ENCODE data around the gene ECHS1. TPM values are rescaled to one million over a fixed set of nuclear protein-coding genes. Genes with fewer than 3 reads are reported as not detected.

Gene ECHS1
- total and polyA plus RNA-seq, 9 of the 15 experiments (the other 6 are each of a cell fraction or from before 2014, with no cell fraction given): 16.6 to 100 (median 68.1) TPM

GRCh38 chr10:133318494-133319127 lies 54.5 kb downstream of the ECHS1 start (continued):
- TF ChIP-seq SP1 (CRISPR knock-in tag; IDR thresholded peaks at IDR 0.05) (peak; percentile 60), ZFP36 (IDR thresholded peaks at IDR 0.05; ENCODE audit: low read depth, low read length, partially characterized antibody) (no peak), ZNF165 (CRISPR knock-in tag; IDR thresholded peaks at IDR 0.05; ENCODE audit: borderline replicate concordance) (no peak), BCOR (IDR thresholded peaks at IDR 0.05) (peak; percentile 59), FIP1L1 (IDR thresholded peaks at IDR 0.05; ENCODE audit: low read depth, low read length, poor library complexity, severe bottlenecking) (peak; percentile 66), ZNF197 (CRISPR knock-in tag; IDR thresholded peaks at IDR 0.05; ENCODE audit: low read depth) (no peak), ZNF436 (CRISPR knock-in tag; IDR thresholded peaks at IDR 0.05) (no peak), NRF1 (conservative IDR thresholded peaks at IDR 0.05 in 1 of 2, IDR thresholded peaks at IDR 0.05 in 1 of 2) (no peak), NR0B1 (IDR thresholded peaks at IDR 0.05; ENCODE audit: partially characterized antibody) (no peak), CHCHD3 (CRISPR knock-in tag; IDR thresholded peaks at IDR 0.05) (no peak), PHB (CRISPR knock-in tag; IDR thresholded peaks at IDR 0.05) (no peak), GTF2F1 (IDR thresholded peaks at IDR 0.05; ENCODE audit: low read depth, low read length) (no peak), NR2C2 (CRISPR knock-in tag; IDR thresholded peaks at IDR 0.05) (no peak), NR2C2 (tag; IDR thresholded peaks at IDR 0.05) (no peak), TAF15 (IDR thresholded peaks at IDR 0.05; ENCODE audit: low read depth, low read length) (no peak), ZNF449 (CRISPR knock-in tag; IDR thresholded peaks at IDR 0.05) (no peak), ARID2 (IDR thresholded peaks at IDR 0.05) (no peak), JUNB (CRISPR knock-in tag; conservative IDR thresholded peaks at IDR 0.05) (no peak), ZNF134 (CRISPR knock-in tag; conservative IDR thresholded peaks at IDR 0.05) (no peak), ZNF324 (CRISPR knock-in tag; IDR thresholded peaks at IDR 0.05) (no peak), OTX1 (CRISPR knock-in tag; IDR thresholded peaks at IDR 0.05) (no peak), MYC (IDR thresholded peaks at IDR 0.05; ENCODE audit: low read depth, low read length) (peak; percentile 71), MYC (CRISPR knock-in tag; IDR thresholded peaks at IDR 0.05; ENCODE audit: borderline replicate concordance, low read depth) (no peak)
- TF ChIP-seq, protein P1, sequence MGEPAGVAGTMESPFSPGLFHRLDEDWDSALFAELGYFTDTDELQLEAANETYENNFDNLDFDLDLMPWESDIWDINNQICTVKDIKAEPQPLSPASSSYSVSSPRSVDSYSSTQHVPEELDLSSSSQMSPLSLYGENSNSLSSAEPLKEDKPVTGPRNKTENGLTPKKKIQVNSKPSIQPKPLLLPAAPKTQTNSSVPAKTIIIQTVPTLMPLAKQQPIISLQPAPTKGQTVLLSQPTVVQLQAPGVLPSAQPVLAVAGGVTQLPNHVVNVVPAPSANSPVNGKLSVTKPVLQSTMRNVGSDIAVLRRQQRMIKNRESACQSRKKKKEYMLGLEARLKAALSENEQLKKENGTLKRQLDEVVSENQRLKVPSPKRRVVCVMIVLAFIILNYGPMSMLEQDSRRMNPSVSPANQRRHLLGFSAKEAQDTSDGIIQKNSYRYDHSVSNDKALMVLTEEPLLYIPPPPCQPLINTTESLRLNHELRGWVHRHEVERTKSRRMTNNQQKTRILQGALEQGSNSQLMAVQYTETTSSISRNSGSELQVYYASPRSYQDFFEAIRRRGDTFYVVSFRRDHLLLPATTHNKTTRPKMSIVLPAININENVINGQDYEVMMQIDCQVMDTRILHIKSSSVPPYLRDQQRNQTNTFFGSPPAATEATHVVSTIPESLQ (CRISPR knock-in tag; IDR thresholded peaks at IDR 0.05): no peak
- TF ChIP-seq, protein P2, sequence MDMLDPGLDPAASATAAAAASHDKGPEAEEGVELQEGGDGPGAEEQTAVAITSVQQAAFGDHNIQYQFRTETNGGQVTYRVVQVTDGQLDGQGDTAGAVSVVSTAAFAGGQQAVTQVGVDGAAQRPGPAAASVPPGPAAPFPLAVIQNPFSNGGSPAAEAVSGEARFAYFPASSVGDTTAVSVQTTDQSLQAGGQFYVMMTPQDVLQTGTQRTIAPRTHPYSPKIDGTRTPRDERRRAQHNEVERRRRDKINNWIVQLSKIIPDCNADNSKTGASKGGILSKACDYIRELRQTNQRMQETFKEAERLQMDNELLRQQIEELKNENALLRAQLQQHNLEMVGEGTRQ (CRISPR knock-in tag; IDR thresholded peaks at IDR 0.05): no peak
